Urinary bladder (tissue), 4 donors: Measurements from ENCODE around the gene IGFLR1. TPM values are rescaled to one million over a fixed set of nuclear protein-coding genes. Genes with fewer than 3 reads are reported as not detected.

Experiments
- DNase-seq: peaks from one replicate; pipeline ENCODE4 v3.0.0-alpha.2; 2015; ENCODE audit errors: extremely low spot score
- H3K27ac ChIP-seq: one replicate; pipeline ENCODE4 v1.5.1; 2013; ENCODE audit warnings: low read depth, mild to moderate bottlenecking, moderate library complexity
- H3K36me3 ChIP-seq: one replicate; pipeline ENCODE4 v1.6.1; 2013; ENCODE audit warnings: mild to moderate bottlenecking, moderate library complexity; ENCODE audit not compliant: insufficient read depth
- H3K4me1 ChIP-seq: one replicate; pipeline ENCODE4 v1.6.1; 2013; ENCODE audit warnings: mild to moderate bottlenecking, moderate library complexity; ENCODE audit not compliant: insufficient read depth
- H3K4me3 ChIP-seq: one replicate; pipeline ENCODE4 v1.5.1; 2013; ENCODE audit warnings: low read depth, low read length
- WGBS: extraction: QIAGEN DNeasy Blood & Tissue Kit; methylation state at CpG from one replicate; pipeline ENCODE4 v1.1.7; 2013; 5-methylcytosine and 5-hydroxymethylcytosine counted together
- polyA plus RNA-seq: library from polyadenylated mRNA; stranded (reverse); fragments of 200-250 nt; gene quantifications from one replicate; pipeline ENCODE4 v1.2.3, GENCODE V29; 2013
- total RNA-seq: library from RNA; depleted of rRNA; stranded (reverse); fragments of >200 nt; gene quantifications from one replicate; pipeline ENCODE4 v1.2.3, GENCODE V29; 2014
- donor health status: healthy with polysubstance abuse.
- donor health status: healthy.

The IGFLR1 gene
- total and polyA plus RNA-seq, 2 donors = 0.53 to 21.2 TPM

DNA sequence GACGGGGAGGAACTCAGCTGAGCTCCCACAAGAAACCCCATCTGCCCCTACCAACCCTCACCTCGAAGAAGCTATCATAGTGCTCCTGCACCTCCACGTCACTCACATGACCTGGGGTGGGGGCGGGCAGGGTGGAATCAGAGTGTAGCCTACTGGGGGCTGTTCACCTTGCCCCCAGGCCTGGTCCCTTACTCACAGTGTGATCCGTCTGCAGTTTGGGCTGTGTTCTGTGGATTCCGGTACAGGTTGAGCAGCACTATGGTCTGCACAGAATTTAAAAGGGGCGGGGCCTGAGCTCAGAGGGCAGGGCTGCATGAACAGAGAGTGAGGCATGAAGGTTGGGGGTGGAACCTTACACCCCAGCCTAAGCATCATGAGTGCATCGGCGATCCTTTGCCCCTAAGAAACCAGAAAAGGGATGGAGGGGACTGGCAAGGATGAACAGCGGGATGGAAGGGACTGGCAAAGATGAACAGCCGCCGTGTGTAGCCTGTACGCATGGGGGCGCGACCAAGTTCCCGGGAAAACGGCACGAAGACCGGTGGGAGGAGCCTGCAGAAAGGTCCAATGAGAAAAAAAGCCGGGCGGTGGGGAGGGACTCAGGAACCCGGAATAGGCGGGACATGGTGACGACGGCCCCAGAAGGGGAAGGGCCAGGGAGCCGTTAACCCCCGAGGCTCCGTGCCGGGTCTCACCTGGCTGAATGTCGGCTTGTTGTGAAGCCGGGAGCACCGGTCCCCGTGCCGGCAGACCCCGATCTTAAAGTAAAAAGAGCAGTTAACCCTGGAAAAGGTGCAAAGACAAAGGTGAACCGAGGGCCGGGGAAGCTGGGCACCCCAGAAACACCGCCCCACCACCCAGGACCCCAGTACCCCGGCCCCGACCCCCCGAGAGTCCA, 2.4 kb upstream of the IGFLR1 start:
- peak; percentile 95 for DNase-seq
- peak overlapping the region; percentile 92 for H3K27ac ChIP-seq
- H3K4me1 ChIP-seq = no peaks in the 10 kb centered on the region
- 7% methylated on average over 41 of the region's 41 CpGs for WGBS
- peak overlapping the region; percentile 59 for H3K4me3 ChIP-seq
- no peaks in the 10 kb centered on the region for H3K36me3 ChIP-seq

DNA sequence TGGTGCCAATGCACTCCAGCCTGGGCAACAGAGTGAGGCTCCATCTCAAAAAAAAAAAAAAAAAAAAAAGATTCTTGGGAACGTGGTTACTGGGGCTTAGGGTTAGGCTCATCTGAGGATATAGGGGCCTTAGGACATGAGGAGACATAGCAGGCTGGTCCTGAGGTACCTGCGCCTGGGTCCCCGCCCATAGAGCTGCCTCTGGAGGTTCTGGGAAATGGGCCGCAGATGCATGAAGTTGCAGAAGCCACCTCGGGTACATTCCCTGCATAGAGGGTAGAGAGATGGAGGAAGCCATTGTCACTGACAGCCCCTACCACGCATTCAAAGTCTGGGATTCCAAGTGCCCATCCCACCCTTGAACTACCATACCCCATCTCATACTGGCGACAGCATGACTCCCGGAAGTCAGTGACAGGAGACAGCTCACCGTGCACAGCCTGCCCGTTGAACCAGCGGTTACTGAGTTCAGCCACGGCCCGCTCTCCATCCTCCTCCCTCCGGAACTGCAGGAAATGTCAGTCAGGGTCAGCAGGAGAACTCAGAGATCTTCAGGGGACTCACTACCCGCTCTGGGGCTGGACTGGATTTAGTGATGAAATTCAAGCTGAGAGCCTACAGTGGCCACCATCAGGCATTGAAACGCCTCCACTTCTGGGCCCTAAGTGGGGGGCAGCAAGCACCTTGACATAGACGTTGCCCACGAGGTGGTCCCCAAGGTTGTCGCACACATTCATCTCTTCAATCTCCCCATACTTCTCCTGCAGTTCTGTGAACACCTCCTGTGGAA, 1.6 kb upstream of the IGFLR1 start:
- Histone ChIP-seq H3K36me3 (no peaks in the 10 kb centered on the region), H3K27ac (no peak overlapping the region), H3K4me3 (no peak overlapping the region), H3K4me1 (no peaks in the 10 kb centered on the region)
- 87% methylated on average over 19 of the region's 19 CpGs for WGBS
- no peak for DNase-seq

DNA sequence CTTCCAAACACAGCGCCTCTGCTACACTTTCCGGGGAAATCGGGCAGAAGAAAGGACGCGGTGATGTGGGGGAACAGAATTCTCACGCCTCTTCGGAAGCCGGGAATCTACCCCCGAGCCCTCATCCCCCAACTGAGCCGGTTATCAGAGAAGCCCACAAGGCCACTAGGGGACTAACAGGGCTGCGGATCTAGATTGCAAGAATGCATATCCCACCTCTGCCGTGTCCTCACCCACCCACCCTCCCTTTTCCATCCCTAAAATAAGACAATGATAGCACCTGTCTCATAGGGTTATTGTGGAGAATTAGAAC, 1.1 kb downstream of the IGFLR1 start:
- DNase-seq = no peak
- peaks cover 5% of the 10 kb centered on the region for H3K36me3 ChIP-seq
- peak overlapping the region; percentile 41 for H3K4me3 ChIP-seq
- H3K27ac ChIP-seq = no peak overlapping the region
- no peaks in the 10 kb centered on the region for H3K4me1 ChIP-seq
- 4% methylated on average over 12 of the region's 12 CpGs for WGBS

DNA sequence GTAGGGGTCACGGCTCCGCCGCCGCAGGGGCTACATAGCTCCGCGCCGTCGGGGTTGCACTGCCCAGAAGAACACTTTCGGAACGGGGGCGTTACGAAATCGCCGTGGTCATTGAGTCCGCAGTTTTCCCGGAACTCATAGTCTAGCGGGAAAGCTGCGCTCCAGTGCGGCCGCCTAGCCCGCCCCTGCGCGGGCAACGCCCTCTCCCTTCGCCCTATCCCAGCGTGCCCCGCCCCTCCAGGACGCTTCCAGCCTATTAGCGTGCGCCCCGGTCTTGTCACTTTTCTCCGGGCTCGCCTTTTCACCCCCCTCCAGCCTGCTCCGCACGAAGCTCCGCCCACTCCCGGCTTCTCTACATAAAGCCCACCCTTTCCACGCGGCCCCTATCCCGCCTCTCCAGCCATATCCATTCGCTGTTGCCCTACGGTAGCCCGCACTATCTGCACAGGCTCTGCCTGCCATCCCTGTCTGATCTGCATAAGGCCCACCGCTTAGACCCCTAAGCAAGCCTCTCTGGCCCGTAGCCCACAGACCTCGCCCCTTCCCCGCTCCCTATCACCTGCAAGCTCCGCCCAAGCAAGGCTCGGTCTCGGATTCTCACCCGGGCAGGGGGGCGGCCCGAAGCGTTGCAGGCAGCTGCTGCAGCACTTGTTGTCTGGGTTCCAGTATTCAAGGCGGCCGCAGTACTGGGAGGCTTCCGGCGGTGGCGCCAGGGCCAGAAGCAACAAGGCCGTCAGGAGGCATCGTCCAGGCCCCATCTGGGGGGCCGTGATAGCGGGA, 1.6 kb downstream of the IGFLR1 start:
- H3K4me1 ChIP-seq = no peaks in the 10 kb centered on the region
- peak; percentile 95 for DNase-seq
- peaks cover 5% of the 10 kb centered on the region for H3K36me3 ChIP-seq
- H3K27ac ChIP-seq = peak overlapping the region; percentile 70
- peak overlapping the region; percentile 45 for H3K4me3 ChIP-seq
- under 1% methylated on average over 63 of the region's 63 CpGs for WGBS

DNA sequence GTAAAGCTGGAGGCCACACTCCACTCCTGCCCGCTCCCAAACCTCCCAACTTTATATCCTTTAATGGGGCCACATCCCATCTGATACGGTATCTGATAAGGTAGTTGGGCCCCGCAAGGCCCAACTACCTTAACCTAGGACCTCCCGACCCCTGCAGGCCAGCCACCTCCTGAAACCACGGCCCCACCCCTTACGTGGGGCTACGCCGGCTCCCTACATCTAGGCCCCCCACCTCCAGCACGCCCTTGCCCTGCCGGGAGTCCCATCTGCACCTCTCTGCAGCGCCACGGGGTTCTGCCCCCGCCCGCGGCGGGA, 2.2 kb downstream of the IGFLR1 start:
- Histone ChIP-seq H3K4me3 (peak overlapping the region; percentile 45), H3K36me3 (peaks cover 5% of the 10 kb centered on the region), H3K27ac (peak overlapping the region; percentile 70), H3K4me1 (no peaks in the 10 kb centered on the region)
- WGBS = 3% methylated on average over 16 of the region's 16 CpGs
- no peak for DNase-seq

DNA sequence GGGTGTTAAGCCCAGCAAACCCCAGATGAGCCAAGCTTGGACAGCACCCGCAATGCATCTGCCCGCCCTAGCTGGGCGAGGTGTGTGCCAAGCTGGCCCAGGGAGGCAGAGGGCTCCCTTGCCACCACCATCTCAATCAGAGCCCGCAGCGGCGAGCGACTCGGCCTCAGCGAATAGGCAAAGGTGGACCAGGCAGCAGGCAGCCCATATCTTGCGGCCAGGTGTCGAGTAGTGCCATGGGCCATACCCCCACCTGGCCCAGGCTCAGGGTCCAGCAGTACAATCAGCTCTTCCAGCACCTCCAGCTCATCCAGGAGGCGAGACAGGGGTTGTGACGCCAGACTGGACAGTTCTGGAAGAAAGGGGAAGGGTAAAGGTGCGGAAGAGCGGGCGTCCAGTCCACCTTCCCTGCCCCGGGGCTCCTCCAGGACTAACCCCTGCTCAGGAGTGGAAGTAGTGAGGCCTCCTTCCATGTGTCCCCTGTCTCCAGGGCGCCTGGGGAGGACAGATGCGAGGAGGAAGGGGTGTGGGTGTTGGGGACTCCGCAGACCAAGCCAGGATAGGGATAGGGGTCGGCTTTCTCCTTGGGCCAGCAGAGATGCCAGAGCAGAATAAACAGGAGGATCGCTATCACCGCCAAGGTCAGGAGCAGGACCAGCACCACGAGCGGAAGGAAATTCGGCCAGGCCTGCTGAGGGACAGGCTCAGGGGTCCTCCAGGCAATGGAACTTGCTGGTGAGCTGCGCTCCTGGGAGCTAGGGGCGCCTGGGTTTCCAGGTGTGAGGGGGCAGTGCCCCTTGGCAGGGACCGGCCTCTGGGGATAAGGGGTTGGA, 2.8 kb downstream of the IGFLR1 start:
- Histone ChIP-seq H3K4me3 (peak overlapping the region; percentile 45), H3K4me1 (no peaks in the 10 kb centered on the region), H3K36me3 (peaks cover 5% of the 10 kb centered on the region), H3K27ac (no peak overlapping the region)
- no peak for DNase-seq
- 69% methylated on average over 29 of the region's 29 CpGs for WGBS

DNA sequence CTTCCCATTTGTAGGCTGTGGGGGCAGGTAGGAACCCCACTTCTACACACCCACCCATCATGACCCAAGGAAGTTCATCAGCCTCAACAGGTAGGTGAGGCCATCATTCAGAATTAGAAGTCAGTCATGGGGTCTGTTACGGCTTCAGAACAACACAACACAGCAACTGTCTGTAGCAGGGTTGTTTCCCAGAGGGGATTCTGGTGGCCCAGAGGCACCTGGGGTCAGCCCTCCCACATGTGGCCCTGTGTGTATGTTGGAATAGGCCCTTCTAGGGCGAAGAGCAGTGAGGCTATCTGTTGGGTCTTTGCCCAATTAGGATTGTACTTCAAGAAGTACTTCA, 3.4 kb downstream of the IGFLR1 start:
- no peak overlapping the region for H3K27ac ChIP-seq
- H3K36me3 ChIP-seq = peaks cover 5% of the 10 kb centered on the region
- no peaks in the 10 kb centered on the region for H3K4me1 ChIP-seq
- DNase-seq = no peak
- H3K4me3 ChIP-seq = no peak overlapping the region
- 88% methylated on average over 2 of the region's 2 CpGs for WGBS

DNA sequence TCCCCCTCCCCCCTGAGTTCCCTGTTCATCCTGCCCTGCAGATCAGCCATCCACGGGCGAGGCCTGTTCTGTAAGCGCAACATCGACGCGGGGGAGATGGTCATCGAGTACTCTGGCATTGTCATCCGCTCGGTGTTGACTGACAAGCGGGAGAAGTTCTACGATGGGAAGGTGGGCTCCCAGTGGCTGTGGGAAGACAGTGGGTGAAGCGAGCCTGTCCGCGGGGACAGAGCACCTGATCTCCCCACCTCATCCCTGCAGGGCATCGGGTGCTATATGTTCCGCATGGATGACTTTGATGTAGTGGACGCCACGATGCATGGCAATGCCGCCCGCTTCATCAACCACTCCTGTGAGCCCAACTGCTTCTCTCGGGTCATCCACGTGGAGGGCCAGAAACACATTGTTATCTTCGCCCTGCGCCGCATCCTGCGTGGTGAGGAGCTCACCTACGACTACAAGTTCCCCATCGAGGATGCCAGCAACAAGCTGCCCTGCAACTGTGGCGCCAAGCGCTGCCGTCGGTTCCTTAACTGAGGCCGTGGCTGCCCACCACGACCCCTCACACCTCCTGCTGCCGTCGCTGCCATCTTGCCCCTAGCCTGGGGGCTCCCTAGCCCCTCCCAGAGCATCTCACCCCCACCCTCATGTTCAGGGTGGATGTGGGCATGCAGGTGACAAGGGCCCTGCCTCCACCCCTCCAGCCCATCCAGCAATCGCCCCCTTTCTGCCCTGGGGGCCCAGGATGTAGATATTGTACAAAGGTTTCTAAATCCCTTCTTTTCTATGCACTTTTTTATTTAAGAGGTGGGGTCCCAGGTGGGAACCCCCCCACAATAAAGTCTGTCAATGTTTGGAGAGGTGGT, 4.0 kb downstream of the IGFLR1 start:
- H3K36me3 ChIP-seq = peaks cover 5% of the 10 kb centered on the region
- WGBS = 92% methylated on average over 37 of the region's 37 CpGs

DNA sequence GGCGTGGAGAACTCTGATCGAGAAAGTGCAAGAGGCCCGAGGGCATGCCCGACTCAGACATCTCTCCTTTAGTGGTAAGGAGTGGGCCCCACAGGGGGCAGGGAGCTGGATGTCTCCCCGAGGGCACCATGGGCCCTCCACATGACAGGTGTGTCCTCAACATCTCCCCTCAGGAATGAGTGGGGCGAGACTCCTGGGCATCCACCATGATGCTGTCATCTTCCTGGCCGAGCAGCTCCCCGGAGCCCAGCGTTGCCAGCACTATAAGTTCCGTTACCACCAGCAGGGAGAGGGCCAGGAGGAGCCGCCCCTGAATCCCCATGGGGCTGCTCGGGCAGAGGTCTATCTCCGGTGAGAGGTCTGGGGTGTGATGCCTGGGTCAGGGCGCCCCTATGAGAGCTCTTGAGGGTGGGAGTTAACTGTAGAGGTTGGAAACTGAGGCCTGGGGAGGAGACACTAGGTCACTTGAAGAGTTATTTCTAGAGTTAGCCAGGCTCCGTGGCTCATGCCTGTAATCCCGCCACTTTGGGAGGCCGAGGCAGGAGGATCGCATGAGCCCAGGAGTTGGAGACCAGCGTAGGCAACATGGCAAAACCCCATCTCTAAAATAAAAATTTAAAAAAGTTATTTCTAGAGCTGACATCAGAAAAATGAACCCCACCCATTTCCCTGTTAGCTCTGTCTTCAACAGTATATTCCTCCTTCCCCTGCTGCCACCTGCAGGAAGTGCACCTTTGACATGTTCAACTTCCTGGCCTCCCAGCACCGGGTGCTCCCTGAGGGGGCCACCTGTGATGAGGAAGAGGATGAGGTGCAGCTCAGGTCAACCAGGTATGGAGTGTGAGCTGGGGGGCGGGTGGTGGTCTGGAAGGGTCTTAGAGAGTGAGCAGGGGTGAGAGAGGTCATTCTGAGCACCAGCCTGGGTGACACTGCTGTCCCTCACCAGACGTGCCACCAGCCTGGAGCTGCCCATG, 5.1 kb downstream of the IGFLR1 start:
- 85% methylated on average over 22 of the region's 22 CpGs for WGBS
- no peak overlapping the region for H3K27ac ChIP-seq
- peaks cover 6% of the 10 kb centered on the region for H3K36me3 ChIP-seq
- no peak overlapping the region for H3K4me3 ChIP-seq
- H3K4me1 ChIP-seq = no peaks in the 10 kb centered on the region
- DNase-seq = no peak

More for the DNA sequence above, 4.0 kb downstream of the IGFLR1 start:
- no peak for DNase-seq
- Histone ChIP-seq H3K4me3 (no peak overlapping the region), H3K4me1 (no peaks in the 10 kb centered on the region), H3K27ac (no peak overlapping the region)

DNA sequence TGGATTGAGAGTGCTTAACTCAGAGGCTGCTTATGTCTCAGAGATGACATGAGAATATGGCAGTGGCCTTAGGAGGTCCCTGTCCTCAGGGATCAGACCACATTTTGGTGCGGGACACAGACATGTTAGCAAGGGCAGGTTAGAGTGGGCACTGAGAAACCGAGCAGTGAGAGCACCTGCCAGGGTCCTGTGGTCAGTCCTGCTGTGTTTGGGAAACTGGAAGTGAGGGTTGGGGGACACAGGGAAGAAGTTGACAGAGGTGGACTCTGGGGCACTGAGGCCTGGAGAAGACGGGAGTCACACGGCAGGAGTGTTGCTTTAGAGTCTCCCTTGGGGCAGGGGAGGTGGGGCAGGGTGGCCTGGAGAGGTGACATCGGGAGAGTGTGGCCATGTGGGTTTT, 7.4 kb downstream of the IGFLR1 start:
- DNase-seq = no peak
- WGBS = 87% methylated on average over 5 of the region's 5 CpGs
- H3K4me3 ChIP-seq = no peak overlapping the region
- no peaks in the 10 kb centered on the region for H3K4me1 ChIP-seq
- peaks cover 13% of the 10 kb centered on the region for H3K36me3 ChIP-seq
- no peak overlapping the region for H3K27ac ChIP-seq

DNA sequence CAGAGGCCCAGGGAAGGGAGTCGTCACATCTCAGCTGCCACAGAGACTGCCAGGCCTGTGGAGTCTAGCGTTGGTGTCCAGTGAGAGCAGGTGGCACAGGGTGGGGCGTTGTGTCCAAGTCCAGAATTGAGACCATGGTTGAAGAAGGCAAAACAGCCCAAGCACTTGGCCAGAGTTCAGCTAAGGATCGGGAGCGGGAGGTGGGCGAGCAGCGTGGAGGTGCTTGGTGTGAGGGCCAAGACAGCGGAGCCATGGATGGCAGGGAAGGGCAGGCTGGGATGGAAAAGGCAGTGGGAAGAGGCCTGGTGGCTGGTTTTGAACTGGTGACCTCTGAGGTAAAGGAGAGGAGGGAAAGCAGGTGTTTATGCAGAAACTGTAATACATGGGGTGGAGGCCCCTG, 8.0 kb downstream of the IGFLR1 start:
- Histone ChIP-seq H3K4me3 (no peak overlapping the region), H3K4me1 (no peaks in the 10 kb centered on the region), H3K36me3 (peaks cover 13% of the 10 kb centered on the region), H3K27ac (no peak overlapping the region)
- no peak for DNase-seq
- WGBS = 94% methylated on average over 8 of the region's 8 CpGs
